OCI-M2 (cell line): ENCODE data around the gene CCDC69.
"Not testable (repeated sequence)": the region's sequence is repeated elsewhere in the genome, so short reads cannot be mapped to it uniquely, and the experiment has no call there.

Experiments
- DNase-seq: peaks from one replicate; lab custom pipeline; 2025; ENCODE audit not compliant: unreplicated experiment; lab: John Stamatoyannopoulos, UW

Gene CCDC69

GRCh38 chr5:151222790-151223446, 974 bp downstream of the CCDC69 start:
- peak; percentile 64 for DNase-seq

- no peak for DNase-seq
These were observed 1.7 kb downstream of the CCDC69 start for GRCh38 chr5:151222054-151222789.

- DNase-seq, result no peak
These were observed 2.3 kb downstream of the CCDC69 start for GRCh38 chr5:151221574-151221973.

GRCh38 chr5:151219789-151220188, 4.1 kb downstream of the CCDC69 start:
- DNase-seq, result no peak

DNA sequence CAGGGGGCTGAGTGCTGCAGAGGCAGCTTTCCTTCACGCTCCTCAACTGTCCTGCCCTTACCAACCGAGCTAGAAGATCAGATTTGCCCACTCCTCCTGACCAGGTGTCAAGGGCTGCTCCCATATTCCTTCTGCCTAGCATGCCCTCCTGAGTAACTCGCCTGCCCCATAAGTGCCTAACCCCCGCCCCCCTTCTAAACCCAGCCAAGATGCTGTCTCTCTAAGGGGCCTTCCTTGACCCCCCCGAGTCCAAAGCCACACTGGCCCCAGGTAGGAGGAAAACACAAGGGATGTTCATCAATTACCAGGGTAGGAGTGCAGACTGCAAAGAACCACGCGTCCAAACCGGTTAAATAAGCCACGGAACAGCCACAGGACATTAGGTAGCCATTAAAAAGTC, 4.8 kb downstream of the CCDC69 start:
- DNase-seq, result no peak

DNA sequence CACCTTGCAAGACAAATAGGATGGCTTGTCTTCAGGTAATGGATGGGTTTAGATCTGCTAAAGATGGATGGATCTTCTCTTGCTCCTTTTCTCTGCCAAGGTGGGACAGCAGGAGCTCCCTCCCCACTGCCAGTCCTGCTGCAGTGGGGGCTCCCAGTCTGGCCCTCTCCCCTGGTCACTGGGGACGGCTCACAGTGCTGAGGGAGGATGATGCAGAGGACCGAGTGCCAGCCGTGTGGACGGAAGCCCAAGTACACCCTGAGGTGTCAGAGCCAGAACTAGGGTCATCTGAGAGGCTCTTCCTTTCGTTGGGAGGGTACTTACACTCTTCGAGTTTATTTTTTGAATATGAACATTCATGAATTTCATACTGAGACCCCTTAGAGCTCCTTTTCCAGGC, 5.7 kb downstream of the CCDC69 start:
- DNase-seq, result no peak

DNA sequence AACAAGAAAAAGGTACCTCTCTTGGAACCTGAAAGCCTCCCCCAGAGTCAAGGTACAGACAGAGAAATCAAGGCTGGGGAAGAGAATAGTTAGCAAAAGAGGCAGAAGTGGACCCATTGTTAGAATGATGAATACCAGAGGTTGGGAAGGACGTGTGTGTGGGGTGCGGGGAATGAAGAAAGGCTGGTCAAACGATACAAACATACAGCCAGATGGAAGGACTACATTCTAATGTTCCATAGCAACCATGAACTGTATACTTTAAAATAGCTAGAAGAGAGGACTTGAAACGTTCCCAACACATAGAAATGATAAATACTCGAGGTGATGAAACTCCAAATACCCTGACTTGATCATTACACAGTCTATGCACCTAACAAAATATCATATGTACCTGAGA, 7.1 kb downstream of the CCDC69 start:
- DNase-seq, result no peak

- no peak for DNase-seq
These were observed 8.4 kb downstream of the CCDC69 start for GRCh38 chr5:151215546-151215880.

DNA sequence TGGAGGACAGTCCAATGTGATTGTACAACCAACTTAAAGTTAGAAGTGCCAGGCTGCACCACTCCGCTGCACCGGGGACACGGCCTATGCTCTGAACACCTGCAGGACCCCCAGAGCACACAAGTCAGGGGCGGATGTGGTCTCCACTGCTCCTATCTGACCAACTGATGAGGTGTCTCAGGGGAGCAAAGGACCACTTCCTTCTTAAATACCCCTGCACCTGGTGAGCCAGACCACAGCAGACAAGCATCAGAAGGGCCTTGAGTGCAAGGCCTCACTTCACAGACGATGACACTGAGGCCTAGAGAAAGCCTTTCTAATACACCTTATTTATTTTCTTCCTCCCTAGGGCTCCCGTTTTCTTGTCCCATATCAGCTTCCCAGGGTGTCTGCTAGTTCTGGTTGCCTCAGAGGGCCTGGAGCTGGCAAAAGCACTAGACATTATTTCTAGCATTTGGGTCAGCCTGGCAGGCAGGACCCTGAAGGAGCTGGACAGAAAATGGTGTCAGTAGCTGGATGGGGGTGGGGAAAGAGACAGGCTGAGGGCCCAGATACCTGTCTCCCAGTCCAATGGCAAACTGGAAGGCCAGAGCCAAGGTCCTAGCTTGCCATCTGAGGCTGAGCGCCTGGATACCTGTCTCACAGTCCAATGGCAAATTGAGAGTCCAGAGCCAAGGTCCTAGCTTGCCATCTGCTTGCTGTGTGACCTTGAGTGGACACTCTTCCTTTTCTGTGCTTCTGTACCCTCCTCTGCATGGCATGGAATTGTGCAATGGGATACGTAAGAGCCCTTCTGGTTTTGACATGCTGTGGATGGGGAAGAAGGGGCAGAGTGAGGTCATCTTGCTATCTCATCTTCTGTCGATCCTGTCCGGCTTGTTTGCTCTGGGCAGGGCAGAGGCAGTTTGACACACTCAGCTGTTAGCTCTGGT, 9.0 kb downstream of the CCDC69 start:
- DNase-seq, result no peak

- DNase-seq, result peak; percentile 89
These were observed 9.9 kb downstream of the CCDC69 start for GRCh38 chr5:151213803-151214613.

DNA sequence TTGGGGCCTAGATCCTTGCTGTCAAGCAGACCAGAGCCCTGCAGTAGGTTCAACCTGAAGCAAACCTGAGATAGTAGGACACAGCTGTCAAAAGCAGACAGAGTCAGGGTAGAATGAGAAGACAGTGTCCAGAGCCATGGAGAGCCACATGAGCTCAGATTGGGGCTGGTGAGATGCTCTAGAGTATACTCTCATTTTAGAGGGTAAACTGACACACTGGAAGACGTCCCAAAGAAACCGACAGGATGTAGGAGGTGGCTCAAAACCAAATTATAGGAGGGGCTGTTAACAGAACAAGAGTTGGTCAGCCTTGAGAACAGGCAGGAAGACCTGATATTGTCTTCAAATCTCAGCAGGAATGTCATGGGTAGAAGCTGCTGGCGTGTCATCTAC, 11.5 kb downstream of the CCDC69 start:
- no peak for DNase-seq

- DNase-seq, result no peak
These were observed 15.4 kb downstream of the CCDC69 start for GRCh38 chr5:151208481-151208914.

GRCh38 chr5:151205411-151205810, 18.5 kb downstream of the CCDC69 start:
- no peak for DNase-seq

DNA sequence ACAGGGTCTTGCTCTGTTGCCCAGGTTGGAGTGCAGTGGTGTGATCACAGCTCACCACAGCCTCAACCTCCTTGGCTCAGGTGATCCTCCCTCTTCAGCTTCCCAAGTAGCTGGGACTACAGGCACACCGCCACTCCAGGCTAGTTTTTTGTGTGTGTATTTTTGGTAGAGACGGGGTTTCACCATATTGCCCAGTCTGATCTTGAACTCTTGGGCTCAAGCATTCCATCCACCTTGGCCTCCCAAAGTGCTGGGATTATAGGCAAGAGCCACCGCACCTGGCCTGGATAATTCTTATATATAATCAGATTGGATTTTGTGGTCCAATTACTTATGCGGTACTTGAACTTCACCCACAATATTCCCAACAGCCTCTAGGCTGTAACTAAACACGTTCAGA, 19.8 kb downstream of the CCDC69 start:
- no peak for DNase-seq

DNA sequence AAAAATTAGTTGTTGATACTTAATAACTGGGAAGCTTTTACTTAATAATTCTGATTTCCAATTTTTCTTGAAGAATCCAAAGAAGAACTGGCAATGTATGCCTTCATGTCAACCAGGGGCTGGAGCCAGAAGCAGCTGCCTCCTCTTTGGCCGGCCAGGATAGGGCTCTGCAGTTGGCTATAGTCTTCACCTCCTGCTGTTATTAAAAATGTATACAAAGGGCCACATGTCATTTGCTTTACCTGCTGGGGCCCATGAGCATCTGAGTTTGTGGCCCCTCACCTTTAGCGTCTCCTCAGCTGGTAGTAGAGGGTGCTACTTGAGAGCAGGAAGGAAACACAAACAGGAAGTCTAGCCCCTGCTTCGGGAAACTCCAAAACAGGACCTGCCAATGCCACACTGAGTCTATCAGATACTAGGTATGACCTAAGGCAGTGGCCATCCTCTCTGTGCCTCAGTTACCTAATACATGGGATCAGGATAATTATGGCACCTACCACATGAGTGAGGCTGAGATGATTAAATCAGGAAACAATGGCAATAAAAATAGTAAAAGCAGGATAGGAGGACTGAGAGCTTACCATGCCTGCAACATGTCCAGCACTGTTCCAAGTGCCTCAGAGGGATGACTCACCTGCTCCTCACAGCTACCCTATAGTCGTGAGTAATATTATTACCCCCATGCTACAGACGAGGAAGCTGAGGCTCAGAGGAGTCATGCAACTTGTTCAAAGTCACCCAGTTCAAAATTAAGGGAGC, 21.3 kb downstream of the CCDC69 start:
- DNase-seq, result no peak

GRCh38 chr5:151200913-151201595, 22.8 kb downstream of the CCDC69 start:
- DNase-seq, result no peak

- DNase-seq, result no peak
These were observed 24.2 kb downstream of the CCDC69 start for GRCh38 chr5:151199581-151200185.

- DNase-seq, result no peak
These were observed 25.0 kb downstream of the CCDC69 start for GRCh38 chr5:151198861-151199260.

DNA sequence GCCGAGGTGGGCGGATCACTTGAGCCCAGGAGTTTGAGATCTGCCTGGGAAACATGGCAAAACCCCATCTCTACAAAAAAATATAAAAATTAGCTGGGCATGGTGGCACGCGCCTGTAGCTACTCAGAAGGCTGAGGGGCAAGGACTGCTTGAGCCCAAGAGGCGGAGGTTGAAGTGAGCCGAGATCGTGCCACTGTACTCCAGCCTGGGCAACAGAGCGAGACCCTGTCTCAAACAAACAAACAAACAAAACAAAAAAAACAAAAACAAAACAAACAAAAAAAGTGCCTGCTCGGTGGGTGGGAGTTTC, 26.6 kb downstream of the CCDC69 start:
- not testable (repeated sequence) for DNase-seq
